Measurements from ENCODE around the gene SNX10. TPM values are rescaled to one million over a fixed set of nuclear protein-coding genes. Genes with fewer than 3 reads are reported as not detected.

Gene SNX10
- total and polyA plus RNA-seq, 2 of the 8 experiments (the other 6 are each of a cell fraction or from before 2014, with no cell fraction given): 4.4 to 9.6 TPM

GRCh38 chr7:26403640-26404039, 112.0 kb downstream of the SNX10 start:
- Histone ChIP-seq H2AK5ac (ENCODE audit: low read depth, low read length) (no peak overlapping the region), H3K9ac (replicated peaks in 1 of 4; ENCODE audit: extremely low read depth in 1 of 4, low read depth in 3 of 4, low read length in 3 of 4) (no peak overlapping the region; a peak in 1 of 7 replicates), H2AFZ (ENCODE audit: low read length) (no peak overlapping the region), H4K8ac (ENCODE audit: extremely low read depth, insufficient read depth, low read length) (no peak overlapping the region), H4K5ac (ENCODE audit: insufficient read length, low read depth, low read length) (no peak overlapping the region), H2BK20ac (ENCODE audit: low read length) (no peak overlapping the region), H3K27ac (ENCODE audit: low read depth, low read length) (no peak overlapping the region), H3K14ac (ENCODE audit: insufficient read length) (no peak overlapping the region), H3K9me3 (ENCODE audit: insufficient read depth in 2 of 2, low read depth in 1 of 2, low read length in 1 of 2) (no peaks in the 10 kb centered on the region), H2BK15ac (ENCODE audit: low read length) (no peak overlapping the region), H3K79me2 (ENCODE audit: control insufficient read depth in 1 of 2, insufficient read depth in 2 of 2, low read length in 2 of 2) (no peaks in the 10 kb centered on the region), H3K4me3 (ENCODE audit: extremely low read depth in 1 of 4, insufficient read depth in 2 of 4, low read depth in 3 of 4, low read length in 4 of 4) (no peak overlapping the region), H3K4ac (replicated peaks; ENCODE audit: insufficient read length, low read depth, low read length) (no peak overlapping the region), H3K18ac (ENCODE audit: extremely low read depth, low read length) (no peak overlapping the region), H3K23ac (ENCODE audit: insufficient read length) (no peak overlapping the region), H2BK120ac (replicated peaks; ENCODE audit: low read depth, low read length) (no peak overlapping the region), H4K20me1 (replicated peaks in 1 of 2; ENCODE audit: control insufficient read depth in 1 of 2, insufficient read depth in 2 of 2, low read length in 2 of 2) (no peaks in the 10 kb centered on the region), H2BK12ac (ENCODE audit: low read depth, low read length) (no peak overlapping the region), H3K79me1 (ENCODE audit: low read depth, low read length) (no peaks in the 10 kb centered on the region), H3K23me2 (ENCODE audit: low read depth, low read length) (peaks cover 5% of the 10 kb centered on the region; the same call in 1 of the 2 replicates), H3K36me3 (ENCODE audit: control insufficient read depth in 2 of 4, insufficient read depth in 4 of 4, low read length in 3 of 4) (no peaks in the 10 kb centered on the region), H2BK5ac (ENCODE audit: low read depth, low read length) (no peak overlapping the region), H4K91ac (replicated peaks; ENCODE audit: insufficient read length, low read length) (no peak overlapping the region), H3K56ac (replicated peaks; ENCODE audit: insufficient read length, low read depth, low read length) (no peak overlapping the region), H3K4me2 (ENCODE audit: insufficient read depth in 1 of 2, low read depth in 2 of 2, low read length in 2 of 2) (no peak overlapping the region), H3K27me3 (replicated peaks in 1 of 4; ENCODE audit: control insufficient read depth in 3 of 4, extremely low read depth in 1 of 4, insufficient read depth in 3 of 4, low read length in 3 of 4) (no peaks in the 10 kb centered on the region), H3K4me1 (replicated peaks in 1 of 4; ENCODE audit: control insufficient read depth in 3 of 4, insufficient read depth in 4 of 4, low read length in 3 of 4) (peaks cover 0 to 4% (median 2%) of the 10 kb centered on the region in 4 experiments; a peak in 3 of 7 replicates)
- 90% methylated on average over 3 of the region's 3 CpGs; no CpG with 5 or more reads in 1 of the 2 experiments for WGBS, 2 experiments (ENCODE audit: extremely low coverage in 1 of 2, insufficient coverage in 1 of 2, insufficient read length in 1 of 2, insufficient replicate concordance in 2 of 2, low coverage in 1 of 2, low lambda C conversion rate in 2 of 2, missing lambda C conversion rate in 1 of 2)
- FAIRE-seq (no peak), DNase-seq (ENCODE audit: low read depth in 1 of 2, low spot score in 2 of 2) (no peak)
- CTCF ChIA-PET (ENCODE audit: partially characterized antibody): interaction anchor here (0.6 to 1.3 kb wide), 5 partner anchors 13 to 780 kb away, joined by 3 read pairs; no protein-coding TSS in a partner anchor
- POLR2A ChIA-PET (ENCODE audit: partially characterized antibody): no interaction called here
- no peak for TF ChIP-seq KDM1A (IDR thresholded peaks at IDR 0.05; ENCODE audit: borderline replicate concordance, low read length)
- TF ChIP-seq CBX8 (IDR thresholded peaks at IDR 0.05; ENCODE audit: borderline replicate concordance, low read depth, low read length): no peak
- no peak for TF ChIP-seq ASH2L (IDR thresholded peaks at IDR 0.05; ENCODE audit: low read length)
- TF ChIP-seq CHD2 (IDR thresholded peaks at IDR 0.05; ENCODE audit: low read length): no peak
- no peak for TF ChIP-seq JUND (IDR thresholded peaks at IDR 0.05; ENCODE audit: low read length)
- TF ChIP-seq SIN3A (conservative IDR thresholded peaks at IDR 0.05 in 1 of 2, IDR thresholded peaks at IDR 0.05 in 1 of 2; ENCODE audit: low read depth in 1 of 2, low read length in 2 of 2): no peak
- no peak for TF ChIP-seq SP4 (IDR thresholded peaks at IDR 0.05; ENCODE audit: low read length)
- no peak for TF ChIP-seq SIRT6 (IDR thresholded peaks at IDR 0.05; ENCODE audit: low read length)
- no peak for TF ChIP-seq SAP30 (IDR thresholded peaks at IDR 0.05; ENCODE audit: insufficient read depth, insufficient replicate concordance, low read length)

All from H1 (cell line).